ENCODE results near the gene DLD.

DNA sequence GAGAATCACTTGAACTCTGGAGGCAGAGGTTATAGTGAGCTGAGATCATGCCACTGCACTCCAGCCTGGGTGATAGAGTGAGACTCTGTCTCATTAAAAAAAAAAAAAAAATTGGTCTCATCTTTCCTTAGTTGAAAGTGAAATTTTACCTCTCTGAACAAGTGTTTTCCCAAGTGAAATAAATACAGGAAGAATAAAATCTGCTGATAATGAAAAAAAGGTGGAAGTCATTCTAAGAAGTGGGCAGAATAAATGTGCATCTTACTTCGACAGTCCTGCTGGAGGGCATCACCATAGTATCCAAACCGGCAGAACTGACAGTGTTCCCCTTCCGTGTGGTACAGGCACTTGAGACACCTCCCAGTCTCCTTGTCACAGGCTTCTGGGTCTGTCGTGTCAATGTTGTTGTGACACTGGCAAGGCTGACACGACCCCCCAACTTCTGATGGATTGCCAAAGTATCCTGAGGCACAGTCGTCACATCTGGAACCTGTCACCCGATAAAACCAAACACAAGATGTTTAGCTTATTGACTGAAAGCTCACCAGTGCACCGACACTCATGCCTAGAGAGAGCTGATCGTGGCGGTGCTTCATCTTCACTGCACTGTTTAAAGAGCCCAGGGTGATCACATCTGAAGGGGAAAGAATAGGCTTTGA lies 62.4 kb downstream of the DLD start:
- TF ChIP-seq, protein P1, sequence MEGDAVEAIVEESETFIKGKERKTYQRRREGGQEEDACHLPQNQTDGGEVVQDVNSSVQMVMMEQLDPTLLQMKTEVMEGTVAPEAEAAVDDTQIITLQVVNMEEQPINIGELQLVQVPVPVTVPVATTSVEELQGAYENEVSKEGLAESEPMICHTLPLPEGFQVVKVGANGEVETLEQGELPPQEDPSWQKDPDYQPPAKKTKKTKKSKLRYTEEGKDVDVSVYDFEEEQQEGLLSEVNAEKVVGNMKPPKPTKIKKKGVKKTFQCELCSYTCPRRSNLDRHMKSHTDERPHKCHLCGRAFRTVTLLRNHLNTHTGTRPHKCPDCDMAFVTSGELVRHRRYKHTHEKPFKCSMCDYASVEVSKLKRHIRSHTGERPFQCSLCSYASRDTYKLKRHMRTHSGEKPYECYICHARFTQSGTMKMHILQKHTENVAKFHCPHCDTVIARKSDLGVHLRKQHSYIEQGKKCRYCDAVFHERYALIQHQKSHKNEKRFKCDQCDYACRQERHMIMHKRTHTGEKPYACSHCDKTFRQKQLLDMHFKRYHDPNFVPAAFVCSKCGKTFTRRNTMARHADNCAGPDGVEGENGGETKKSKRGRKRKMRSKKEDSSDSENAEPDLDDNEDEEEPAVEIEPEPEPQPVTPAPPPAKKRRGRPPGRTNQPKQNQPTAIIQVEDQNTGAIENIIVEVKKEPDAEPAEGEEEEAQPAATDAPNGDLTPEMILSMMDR (CRISPR knock-in tag; IDR thresholded peaks at IDR 0.05): no peak
- TF ChIP-seq, protein P2, sequence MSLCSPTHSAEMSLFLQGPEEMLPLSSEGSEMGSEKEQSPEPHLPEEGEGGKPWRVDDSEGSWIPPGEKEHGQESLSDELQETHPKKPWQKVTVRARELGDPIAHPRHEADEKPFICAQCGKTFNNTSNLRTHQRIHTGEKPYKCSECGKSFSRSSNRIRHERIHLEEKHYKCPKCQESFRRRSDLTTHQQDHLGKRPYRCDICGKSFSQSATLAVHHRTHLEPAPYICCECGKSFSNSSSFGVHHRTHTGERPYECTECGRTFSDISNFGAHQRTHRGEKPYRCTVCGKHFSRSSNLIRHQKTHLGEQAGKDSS (CRISPR knock-in tag; IDR thresholded peaks at IDR 0.05; ENCODE audit: borderline replicate concordance, low read depth): no peak

Measured in HepG2 (cell line).